HEK293 (cell line): ENCODE data around the gene PJVK.

Experiments used
- CTCF ChIA-PET: fragments of 350-600 bp; formaldehyde crosslinking; extraction: SDS; loops from one replicate; lab custom pipeline; 2021; ENCODE audit warnings: antibody characterized with exemption; lab: Yijun Ruan, JAX
- POLR2A ChIA-PET: fragments of 300-600 bp; formaldehyde crosslinking; extraction: SDS; loops from one replicate; lab custom pipeline; 2020; ENCODE audit warnings: antibody characterized with exemption, inconsistent platforms; lab: Yijun Ruan, JAX
- H3K27ac ChIP-seq: fragments of 200-500 bp; sonication (Bioruptor generic); 2 replicates; pipeline ENCODE4 v1.5.1; 2014; ENCODE audit warnings: low read depth, low read length, control low read depth, inconsistent platforms; ENCODE audit errors: extremely low read depth
- H3K36me3 ChIP-seq, 2 experiments: fragments of 200-500 bp in 1 of 2; sonication (Bioruptor generic) in 1 of 2; 1 replicate in 1 of 2; 2 replicates in 1 of 2; pipeline ENCODE4 v1.5.1; 2014 to 2017; ENCODE audit warnings: inconsistent platforms in 2 of 2, low read length in 2 of 2; ENCODE audit not compliant: control insufficient read depth in 2 of 2, insufficient read depth in 1 of 2
- H3K4me1 ChIP-seq: fragments of 200-500 bp; sonication (Bioruptor generic); 2 replicates; pipeline ENCODE4 v1.5.1; 2014; ENCODE audit warnings: mild to moderate bottlenecking, low read length, inconsistent platforms; ENCODE audit not compliant: control insufficient read depth, insufficient read depth
- H3K4me3 ChIP-seq: 2 replicates; pipeline ENCODE4 v1.5.1; 2011; ENCODE audit warnings: low read depth, mild to moderate bottlenecking, control low read depth, low read length, moderate library complexity
- H3K9me3 ChIP-seq: fragments of 200-500 bp; sonication (Bioruptor generic); 2 replicates; pipeline ENCODE4 v1.5.1; 2014; ENCODE audit warnings: low read depth, low read length, inconsistent platforms; ENCODE audit not compliant: control insufficient read depth, insufficient read depth
- AEBP2 ChIP-seq: fragments of 450-650 bp; formaldehyde crosslinking; IDR thresholded peaks from 2 replicates; pipeline ENCODE4 v1.5.1; 2016; ENCODE audit warnings: missing biosample characterization, missing genetic modification characterization, borderline replicate concordance
- FEZF1 ChIP-seq: fragments of 450-650 bp; formaldehyde crosslinking; IDR thresholded peaks from 2 replicates; pipeline ENCODE4 v1.5.1; 2016; ENCODE audit warnings: missing biosample characterization, missing genetic modification characterization
- GLI2 ChIP-seq: fragments of 450-650 bp; formaldehyde crosslinking; IDR thresholded peaks from 2 replicates; pipeline ENCODE4; 2017; ENCODE audit warnings: missing biosample characterization, missing genetic modification characterization, low read depth, borderline replicate concordance
- HOXD13 ChIP-seq: sonication (generic); formaldehyde crosslinking; IDR thresholded peaks from 2 replicates; pipeline ENCODE4 v1.8.0; 2022; ENCODE audit warnings: missing genetic modification reagents, borderline replicate concordance
- KLF17 ChIP-seq: fragments of 450-650 bp; formaldehyde crosslinking; IDR thresholded peaks from 2 replicates; pipeline ENCODE4 v1.5.1; 2016; ENCODE audit warnings: missing biosample characterization, missing genetic modification characterization
- MEIS1 ChIP-seq: sonication (generic); formaldehyde crosslinking; IDR thresholded peaks from 2 replicates; pipeline ENCODE4 v1.8.1; 2022; ENCODE audit warnings: missing genetic modification reagents, mild to moderate bottlenecking, borderline replicate concordance
- PRDM6 ChIP-seq: fragments of 450-650 bp; formaldehyde crosslinking; IDR thresholded peaks from 2 replicates; pipeline ENCODE4 v1.5.1; 2017; ENCODE audit warnings: missing biosample characterization, missing genetic modification characterization
- REPIN1 ChIP-seq: fragments of 450-650 bp; formaldehyde crosslinking; IDR thresholded peaks from 2 replicates; pipeline ENCODE4 v1.5.1; 2017; ENCODE audit warnings: missing biosample characterization, missing genetic modification characterization, low read depth
- TRIM28 ChIP-seq: IDR thresholded peaks from 2 replicates; pipeline ENCODE4 v1.6.1; 2011; ENCODE audit warnings: low read length, control low read depth, borderline replicate concordance
- ZBTB17 ChIP-seq: fragments of 450-650 bp; formaldehyde crosslinking; IDR thresholded peaks from 2 replicates; pipeline ENCODE4 v1.5.1; 2016; ENCODE audit warnings: missing biosample characterization, missing genetic modification characterization
- ZBTB44 ChIP-seq: fragments of 450-650 bp; IDR thresholded peaks from 2 replicates; pipeline ENCODE4 v1.5.1; 2018; ENCODE audit warnings: missing biosample characterization, mild to moderate bottlenecking, missing genetic modification characterization
- ZNF175 ChIP-seq: fragments of 450-650 bp; formaldehyde crosslinking; IDR thresholded peaks from 2 replicates; pipeline ENCODE4 v1.5.1; 2016; ENCODE audit warnings: missing biosample characterization, missing genetic modification characterization
- ZNF324 ChIP-seq: fragments of 450-650 bp; formaldehyde crosslinking; IDR thresholded peaks from 2 replicates; pipeline ENCODE4 v1.5.1; 2016; ENCODE audit warnings: missing biosample characterization, missing genetic modification characterization
- ZNF335 ChIP-seq: fragments of 450-650 bp; formaldehyde crosslinking; conservative IDR thresholded peaks from 2 replicates; pipeline ENCODE4 v1.5.1; 2016; ENCODE audit warnings: missing biosample characterization, missing genetic modification characterization
- ZNF366 ChIP-seq: fragments of 450-650 bp; formaldehyde crosslinking; conservative IDR thresholded peaks from 2 replicates; pipeline ENCODE4 v1.5.1; 2016; ENCODE audit warnings: missing biosample characterization, missing genetic modification characterization
- ZNF394 ChIP-seq: fragments of 450-650 bp; formaldehyde crosslinking; IDR thresholded peaks from 2 replicates; pipeline ENCODE4 v1.5.1; 2016; ENCODE audit warnings: missing biosample characterization, missing genetic modification characterization, mild to moderate bottlenecking, moderate library complexity, borderline replicate concordance
- ZNF398 ChIP-seq: fragments of 450-650 bp; formaldehyde crosslinking; IDR thresholded peaks from 2 replicates; pipeline ENCODE4 v1.5.1; 2017; ENCODE audit warnings: missing biosample characterization, missing genetic modification characterization
- ZNF48 ChIP-seq: fragments of 450-650 bp; formaldehyde crosslinking; IDR thresholded peaks from 2 replicates; pipeline ENCODE4 v1.5.1; 2016; ENCODE audit warnings: missing biosample characterization, missing genetic modification characterization
- ZNF488 ChIP-seq: fragments of 450-650 bp; formaldehyde crosslinking; IDR thresholded peaks from 2 replicates; pipeline ENCODE4 v1.5.1; 2016; ENCODE audit warnings: missing biosample characterization, missing genetic modification characterization
- ZNF624 ChIP-seq: fragments of 450-650 bp; formaldehyde crosslinking; IDR thresholded peaks from 2 replicates; pipeline ENCODE4 v1.5.1; 2017; ENCODE audit warnings: missing biosample characterization, missing genetic modification characterization
- ZNF629 ChIP-seq: fragments of 450-650 bp; formaldehyde crosslinking; IDR thresholded peaks from 2 replicates; pipeline ENCODE4 v1.5.1; 2017; ENCODE audit warnings: missing biosample characterization, missing genetic modification characterization
- ZNF658 ChIP-seq: fragments of 450-650 bp; formaldehyde crosslinking; IDR thresholded peaks from 2 replicates; pipeline ENCODE4; 2016; ENCODE audit warnings: missing biosample characterization, missing genetic modification characterization
- ZNF701 ChIP-seq: fragments of 450-650 bp; formaldehyde crosslinking; IDR thresholded peaks from 2 replicates; pipeline ENCODE4 v1.5.1; 2016; ENCODE audit warnings: missing biosample characterization, missing genetic modification characterization
- ZNF707 ChIP-seq: fragments of 450-650 bp; formaldehyde crosslinking; IDR thresholded peaks from 2 replicates; pipeline ENCODE4 v1.5.1; 2016; ENCODE audit warnings: missing biosample characterization, missing genetic modification characterization
- ZSCAN30 ChIP-seq: fragments of 450-650 bp; IDR thresholded peaks from 2 replicates; pipeline ENCODE4 v1.5.1; 2018; ENCODE audit warnings: missing biosample characterization, mild to moderate bottlenecking, missing genetic modification characterization, moderate library complexity

Gene PJVK

GRCh38 chr2:178484245-178485041 is 33.3 kb downstream of the PJVK start (continued):
- TF ChIP-seq ZNF707 (tag by site-specific recombination) (no peak), ZNF394 (no peak), ZNF624 (tag by site-specific recombination) (0 out of 2 replicates have a peak, but pooled peaks have one; percentile 56), ZNF366 (tag by site-specific recombination) (peak; percentile 54), MEIS1 (CRISPR knock-in tag) (no peak), TRIM28 (no peak), GLI2 (tag by site-specific recombination) (peak; percentile 86), ZNF629 (tag by site-specific recombination) (peak; percentile 86), REPIN1 (tag by site-specific recombination) (no peak), ZNF175 (tag by site-specific recombination) (no peak), ZNF335 (tag by site-specific recombination) (0 out of 2 replicates have a peak, but pooled peaks have one; percentile 14), ZBTB17 (tag by site-specific recombination) (no peak; the same call in 1 of the 2 replicates), ZNF398 (tag by site-specific recombination) (peak; percentile 52; the same call in 1 of the 2 replicates), ZNF658 (no peak)
- TF ChIP-seq, all 188 proteins: peak for 55

- TF ChIP-seq ZNF48 (tag by site-specific recombination) (no peak), AEBP2 (tag by site-specific recombination) (no peak), KLF17 (tag by site-specific recombination) (no peak), ZNF658 (no peak), ZNF324 (tag by site-specific recombination) (no peak), FEZF1 (tag by site-specific recombination) (peak; percentile 47; the same call in 1 of the 2 replicates), ZSCAN30 (tag by site-specific recombination) (no peak), HOXD13 (CRISPR knock-in tag) (no peak), ZBTB17 (tag by site-specific recombination) (no peak), PRDM6 (tag by site-specific recombination) (0 out of 2 replicates have a peak, but pooled peaks have one; percentile 24), ZBTB44 (tag by site-specific recombination) (no peak), ZNF488 (no peak), ZNF701 (tag by site-specific recombination) (no peak)
- ChIA-PET POLR2A (interaction anchor here (0.5 kb wide), 1 partner anchor 9 kb away, joined by 6 read pairs; no protein-coding TSS in a partner anchor), CTCF (no interaction called here)
- Histone ChIP-seq H3K4me1 (peaks cover 18% of the 10 kb centered on the region), H3K9me3 (no peaks in the 10 kb centered on the region), H3K27ac (no peak overlapping the region), H3K4me3 (no peak overlapping the region), H3K36me3 (peaks cover 0 to 23% of the 10 kb centered on the region in 2 experiments; a peak in 2 of 3 replicates)
Observed at GRCh38 chr2:178485356-178485755, 34.2 kb downstream of the PJVK start.
